Measurements from ENCODE around the gene KLF14.
A peak's percentile ranks its signal among the peaks of the same experiment; 100 is the strongest.
"Not testable (repeated sequence)": the region's sequence is repeated elsewhere in the genome, so short reads cannot be mapped to it uniquely, and the experiment has no call there.

Gene KLF14

GRCh38 chr7:130733931-130734814 is at the start of gene KLF14:
KLF14 (minus strand) TSS chr7:130734207; CDS start chr7:130734033, 174 bp downstream.
- no peaks in the 10 kb centered on the region for H3K9me3 Mint-ChIP-seq (ENCODE audit: low read depth)
- H3K36me3 Mint-ChIP-seq, result no peaks in the 10 kb centered on the region
- H3K27ac Mint-ChIP-seq, result no peak within 1 kb of the TSS
- peaks cover 8% of the 10 kb centered on the region for H3K4me1 Mint-ChIP-seq (ENCODE audit: low read depth)
- peaks cover 62% of the 10 kb centered on the region for H3K27me3 Mint-ChIP-seq
- peak within 1 kb of the TSS; percentile 88 for H3K4me3 Mint-ChIP-seq

- H3K27ac Mint-ChIP-seq, result no peak overlapping the region
- H3K4me3 Mint-ChIP-seq, result no peak overlapping the region
- no peaks in the 10 kb centered on the region for H3K36me3 Mint-ChIP-seq
- H3K9me3 Mint-ChIP-seq (ENCODE audit: low read depth), result no peaks in the 10 kb centered on the region
- H3K27me3 Mint-ChIP-seq, result peaks cover 18% of the 10 kb centered on the region
- H3K4me1 Mint-ChIP-seq (ENCODE audit: low read depth), result no peaks in the 10 kb centered on the region
Measured at GRCh38 chr7:130781346-130781745, 47.3 kb upstream of the KLF14 start.

GRCh38 chr7:130777426-130777825 is 43.4 kb upstream of the KLF14 start:
- no peak overlapping the region for H3K27ac Mint-ChIP-seq
- peaks cover 6% of the 10 kb centered on the region for H3K9me3 Mint-ChIP-seq (ENCODE audit: low read depth)
- no peaks in the 10 kb centered on the region for H3K4me1 Mint-ChIP-seq (ENCODE audit: low read depth)
- H3K27me3 Mint-ChIP-seq, result peaks cover 19% of the 10 kb centered on the region
- H3K4me3 Mint-ChIP-seq, result no peak overlapping the region
- peaks cover 2% of the 10 kb centered on the region for H3K36me3 Mint-ChIP-seq

GRCh38 chr7:130772456-130772855 is 38.4 kb upstream of the KLF14 start:
- Mint-ChIP-seq H3K9me3 (ENCODE audit: low read depth) (peaks cover 38% of the 10 kb centered on the region), H3K36me3 (peaks cover 21% of the 10 kb centered on the region)
- not testable (repeated sequence) for H3K27ac Mint-ChIP-seq; H3K4me3 Mint-ChIP-seq; H3K4me1 Mint-ChIP-seq (ENCODE audit: low read depth); H3K27me3 Mint-ChIP-seq

- Mint-ChIP-seq H3K9me3 (ENCODE audit: low read depth) (peaks cover 38% of the 10 kb centered on the region), H3K36me3 (peaks cover 21% of the 10 kb centered on the region), H3K27me3 (peaks cover 5% of the 10 kb centered on the region), H3K27ac (no peak overlapping the region), H3K4me1 (ENCODE audit: low read depth) (no peaks in the 10 kb centered on the region), H3K4me3 (no peak overlapping the region)
Measured at GRCh38 chr7:130768854-130769253, 34.8 kb upstream of the KLF14 start.

GRCh38 chr7:130764569-130764968 is 30.6 kb upstream of the KLF14 start:
- not testable (repeated sequence) for H3K36me3 Mint-ChIP-seq; H3K27me3 Mint-ChIP-seq; H3K4me1 Mint-ChIP-seq (ENCODE audit: low read depth); H3K27ac Mint-ChIP-seq; H3K4me3 Mint-ChIP-seq
- H3K9me3 Mint-ChIP-seq (ENCODE audit: low read depth), result peaks cover 15% of the 10 kb centered on the region

- Mint-ChIP-seq H3K27me3 (peaks cover 7% of the 10 kb centered on the region), H3K4me1 (ENCODE audit: low read depth) (no peaks in the 10 kb centered on the region), H3K9me3 (ENCODE audit: low read depth) (no peaks in the 10 kb centered on the region), H3K27ac (no peak overlapping the region), H3K36me3 (no peaks in the 10 kb centered on the region), H3K4me3 (no peak overlapping the region)
Measured at GRCh38 chr7:130758429-130759056, 24.5 kb upstream of the KLF14 start.

- H3K27me3 Mint-ChIP-seq, result peaks cover 4% of the 10 kb centered on the region
- no peaks in the 10 kb centered on the region for H3K4me1 Mint-ChIP-seq (ENCODE audit: low read depth)
- no peak overlapping the region for H3K27ac Mint-ChIP-seq
- no peaks in the 10 kb centered on the region for H3K9me3 Mint-ChIP-seq (ENCODE audit: low read depth)
- no peak overlapping the region for H3K4me3 Mint-ChIP-seq
- no peaks in the 10 kb centered on the region for H3K36me3 Mint-ChIP-seq
Measured at GRCh38 chr7:130756316-130756715, 22.3 kb upstream of the KLF14 start.

- H3K27ac Mint-ChIP-seq, result no peak overlapping the region
- H3K9me3 Mint-ChIP-seq (ENCODE audit: low read depth), result no peaks in the 10 kb centered on the region
- no peak overlapping the region for H3K4me3 Mint-ChIP-seq
- peaks cover 6% of the 10 kb centered on the region for H3K27me3 Mint-ChIP-seq
- no peaks in the 10 kb centered on the region for H3K36me3 Mint-ChIP-seq
- H3K4me1 Mint-ChIP-seq (ENCODE audit: low read depth), result no peaks in the 10 kb centered on the region
Measured at GRCh38 chr7:130752424-130752823, 18.4 kb upstream of the KLF14 start.

GRCh38 chr7:130750755-130751154 is 16.7 kb upstream of the KLF14 start:
- Mint-ChIP-seq H3K9me3 (ENCODE audit: low read depth) (no peaks in the 10 kb centered on the region), H3K4me3 (no peak overlapping the region), H3K27me3 (peaks cover 7% of the 10 kb centered on the region), H3K27ac (no peak overlapping the region), H3K36me3 (no peaks in the 10 kb centered on the region), H3K4me1 (ENCODE audit: low read depth) (no peaks in the 10 kb centered on the region)

- H3K4me1 Mint-ChIP-seq (ENCODE audit: low read depth), result no peaks in the 10 kb centered on the region
- H3K36me3 Mint-ChIP-seq, result no peaks in the 10 kb centered on the region
- H3K27me3 Mint-ChIP-seq, result peaks cover 16% of the 10 kb centered on the region
- no peaks in the 10 kb centered on the region for H3K9me3 Mint-ChIP-seq (ENCODE audit: low read depth)
- H3K4me3 Mint-ChIP-seq, result no peak overlapping the region
- H3K27ac Mint-ChIP-seq, result no peak overlapping the region
Measured at GRCh38 chr7:130748531-130749389, 14.8 kb upstream of the KLF14 start.

GRCh38 chr7:130741331-130741995 is 7.5 kb upstream of the KLF14 start:
- H3K36me3 Mint-ChIP-seq, result no peaks in the 10 kb centered on the region
- no peak overlapping the region for H3K4me3 Mint-ChIP-seq
- no peak overlapping the region for H3K27ac Mint-ChIP-seq
- no peaks in the 10 kb centered on the region for H3K9me3 Mint-ChIP-seq (ENCODE audit: low read depth)
- H3K27me3 Mint-ChIP-seq, result peaks cover 33% of the 10 kb centered on the region
- no peaks in the 10 kb centered on the region for H3K4me1 Mint-ChIP-seq (ENCODE audit: low read depth)

- Mint-ChIP-seq H3K27me3 (peaks cover 37% of the 10 kb centered on the region), H3K9me3 (ENCODE audit: low read depth) (no peaks in the 10 kb centered on the region), H3K4me3 (no peak overlapping the region), H3K36me3 (no peaks in the 10 kb centered on the region), H3K4me1 (ENCODE audit: low read depth) (no peaks in the 10 kb centered on the region), H3K27ac (no peak overlapping the region)
Measured at GRCh38 chr7:130740606-130741005, 6.6 kb upstream of the KLF14 start.

- no peaks in the 10 kb centered on the region for H3K36me3 Mint-ChIP-seq
- H3K27ac Mint-ChIP-seq, result no peak overlapping the region
- peaks cover 43% of the 10 kb centered on the region for H3K27me3 Mint-ChIP-seq
- no peaks in the 10 kb centered on the region for H3K9me3 Mint-ChIP-seq (ENCODE audit: low read depth)
- H3K4me3 Mint-ChIP-seq, result no peak overlapping the region
- H3K4me1 Mint-ChIP-seq (ENCODE audit: low read depth), result peaks cover 8% of the 10 kb centered on the region
Measured at GRCh38 chr7:130736298-130736900, 2.4 kb upstream of the KLF14 start.

All from activated naive CD8-positive, alpha-beta T cell (primary cell).